ENCODE results near the gene ZP4.

ZP4 gene

GRCh38 chr1:237891979-237892378 lies 1.3 kb upstream of the ZP4 start:
- Mint-ChIP-seq H3K27ac (no peak overlapping the region), H3K4me3 (no peak overlapping the region), H3K27me3 (ENCODE audit: low read depth) (no peaks in the 10 kb centered on the region), H3K9me3 (no peaks in the 10 kb centered on the region), H3K36me3 (ENCODE audit: low read depth) (no peaks in the 10 kb centered on the region), H3K4me1 (ENCODE audit: low read depth) (no peaks in the 10 kb centered on the region)

- H3K27ac Mint-ChIP-seq = no peak overlapping the region
Observed at GRCh38 chr1:237891266-237891665, 544 bp upstream of the ZP4 start.

GRCh38 chr1:237890416-237890815 lies 306 bp downstream of the ZP4 start:
- Mint-ChIP-seq H3K27me3 (ENCODE audit: low read depth) (no peaks in the 10 kb centered on the region), H3K4me3 (no peak overlapping the region), H3K36me3 (ENCODE audit: low read depth) (no peaks in the 10 kb centered on the region), H3K27ac (no peak overlapping the region), H3K9me3 (no peaks in the 10 kb centered on the region), H3K4me1 (ENCODE audit: low read depth) (no peaks in the 10 kb centered on the region)

More at GRCh38 chr1:237891266-237891665, 544 bp upstream of the ZP4 start:
- Mint-ChIP-seq H3K4me1 (ENCODE audit: low read depth) (no peaks in the 10 kb centered on the region), H3K27me3 (ENCODE audit: low read depth) (no peaks in the 10 kb centered on the region), H3K4me3 (no peak overlapping the region), H3K36me3 (ENCODE audit: low read depth) (no peaks in the 10 kb centered on the region), H3K9me3 (no peaks in the 10 kb centered on the region)

GRCh38 chr1:237888143-237888542 lies 2.6 kb downstream of the ZP4 start:
- H3K4me1 Mint-ChIP-seq (ENCODE audit: low read depth) = no peaks in the 10 kb centered on the region
- no peak overlapping the region for H3K27ac Mint-ChIP-seq
- H3K4me3 Mint-ChIP-seq = no peak overlapping the region
- no peaks in the 10 kb centered on the region for H3K36me3 Mint-ChIP-seq (ENCODE audit: low read depth)
- no peaks in the 10 kb centered on the region for H3K27me3 Mint-ChIP-seq (ENCODE audit: low read depth)
- H3K9me3 Mint-ChIP-seq = no peaks in the 10 kb centered on the region

GRCh38 chr1:237887542-237887941 lies 3.2 kb downstream of the ZP4 start:
- Mint-ChIP-seq H3K36me3 (ENCODE audit: low read depth) (no peaks in the 10 kb centered on the region), H3K4me1 (ENCODE audit: low read depth) (no peaks in the 10 kb centered on the region), H3K4me3 (no peak overlapping the region), H3K9me3 (no peaks in the 10 kb centered on the region), H3K27me3 (ENCODE audit: low read depth) (no peaks in the 10 kb centered on the region), H3K27ac (no peak overlapping the region)

GRCh38 chr1:237884237-237884636 lies 6.5 kb downstream of the ZP4 start:
- Mint-ChIP-seq H3K27me3 (ENCODE audit: low read depth) (no peaks in the 10 kb centered on the region), H3K9me3 (no peaks in the 10 kb centered on the region), H3K36me3 (ENCODE audit: low read depth) (no peaks in the 10 kb centered on the region), H3K4me3 (no peak overlapping the region), H3K27ac (no peak overlapping the region), H3K4me1 (ENCODE audit: low read depth) (no peaks in the 10 kb centered on the region)

GRCh38 chr1:237879195-237879594 lies 11.5 kb downstream of the ZP4 start:
- H3K36me3 Mint-ChIP-seq (ENCODE audit: low read depth) = no peaks in the 10 kb centered on the region
- no peaks in the 10 kb centered on the region for H3K9me3 Mint-ChIP-seq
- no peak overlapping the region for H3K4me3 Mint-ChIP-seq
- H3K4me1 Mint-ChIP-seq (ENCODE audit: low read depth) = no peaks in the 10 kb centered on the region
- no peak overlapping the region for H3K27ac Mint-ChIP-seq
- no peaks in the 10 kb centered on the region for H3K27me3 Mint-ChIP-seq (ENCODE audit: low read depth)

- H3K36me3 Mint-ChIP-seq (ENCODE audit: low read depth) = no peaks in the 10 kb centered on the region
- no peaks in the 10 kb centered on the region for H3K27me3 Mint-ChIP-seq (ENCODE audit: low read depth)
- H3K27ac Mint-ChIP-seq = no peak overlapping the region
- no peaks in the 10 kb centered on the region for H3K4me1 Mint-ChIP-seq (ENCODE audit: low read depth)
- no peak overlapping the region for H3K4me3 Mint-ChIP-seq
- no peaks in the 10 kb centered on the region for H3K9me3 Mint-ChIP-seq
Observed at GRCh38 chr1:237878406-237878805, 12.3 kb downstream of the ZP4 start.

- Mint-ChIP-seq H3K4me1 (ENCODE audit: low read depth) (no peaks in the 10 kb centered on the region), H3K27ac (no peak overlapping the region), H3K4me3 (no peak overlapping the region), H3K36me3 (ENCODE audit: low read depth) (no peaks in the 10 kb centered on the region), H3K9me3 (no peaks in the 10 kb centered on the region), H3K27me3 (ENCODE audit: low read depth) (no peaks in the 10 kb centered on the region)
Observed at GRCh38 chr1:237877631-237878030, 13.1 kb downstream of the ZP4 start.

- Mint-ChIP-seq H3K4me1 (ENCODE audit: low read depth) (no peaks in the 10 kb centered on the region), H3K36me3 (ENCODE audit: low read depth) (no peaks in the 10 kb centered on the region), H3K27ac (no peak overlapping the region), H3K27me3 (ENCODE audit: low read depth) (no peaks in the 10 kb centered on the region), H3K4me3 (no peak overlapping the region), H3K9me3 (peaks cover 4% of the 10 kb centered on the region)
Observed at GRCh38 chr1:237875291-237875690, 15.4 kb downstream of the ZP4 start.

GRCh38 chr1:237873487-237874211 lies 17.1 kb downstream of the ZP4 start:
- no peak overlapping the region for H3K27ac Mint-ChIP-seq
- no peak overlapping the region for H3K4me3 Mint-ChIP-seq
- peaks cover 4% of the 10 kb centered on the region for H3K9me3 Mint-ChIP-seq
- H3K27me3 Mint-ChIP-seq (ENCODE audit: low read depth) = no peaks in the 10 kb centered on the region
- no peaks in the 10 kb centered on the region for H3K4me1 Mint-ChIP-seq (ENCODE audit: low read depth)
- no peaks in the 10 kb centered on the region for H3K36me3 Mint-ChIP-seq (ENCODE audit: low read depth)

GRCh38 chr1:237868817-237869600 lies 21.7 kb downstream of the ZP4 start:
- H3K36me3 Mint-ChIP-seq (ENCODE audit: low read depth) = no peaks in the 10 kb centered on the region
- peaks cover 4% of the 10 kb centered on the region for H3K4me1 Mint-ChIP-seq (ENCODE audit: low read depth)
- peaks cover 3% of the 10 kb centered on the region for H3K27me3 Mint-ChIP-seq (ENCODE audit: low read depth)
- peaks cover 4% of the 10 kb centered on the region for H3K9me3 Mint-ChIP-seq
- H3K4me3 Mint-ChIP-seq = no peak overlapping the region
- H3K27ac Mint-ChIP-seq = no peak overlapping the region

- no peaks in the 10 kb centered on the region for H3K36me3 Mint-ChIP-seq (ENCODE audit: low read depth)
- peaks cover 4% of the 10 kb centered on the region for H3K9me3 Mint-ChIP-seq
- H3K27me3 Mint-ChIP-seq (ENCODE audit: low read depth) = peaks cover 3% of the 10 kb centered on the region
- H3K27ac Mint-ChIP-seq = no peak overlapping the region
- H3K4me1 Mint-ChIP-seq (ENCODE audit: low read depth) = peaks cover 4% of the 10 kb centered on the region
- H3K4me3 Mint-ChIP-seq = no peak overlapping the region
Observed at GRCh38 chr1:237867380-237867888, 23.3 kb downstream of the ZP4 start.

GRCh38 chr1:237864338-237865244 lies 26.1 kb downstream of the ZP4 start:
- Mint-ChIP-seq H3K36me3 (ENCODE audit: low read depth) (no peaks in the 10 kb centered on the region), H3K9me3 (no peaks in the 10 kb centered on the region), H3K27ac (no peak overlapping the region), H3K4me1 (ENCODE audit: low read depth) (peaks cover 4% of the 10 kb centered on the region), H3K4me3 (no peak overlapping the region), H3K27me3 (ENCODE audit: low read depth) (peaks cover 3% of the 10 kb centered on the region)

Measured in T-helper 1 cell treated with Interleukin-12 subunit alpha and Interleukin-12 subunit beta and Interleukin-4 antibody, amounts not matched to agents 30 μg/mL and 1 μg/mL, for 36 hours (primary cell).